NCI-H1930 (cell line): Measurements from ENCODE around the gene COX17.

Source experiments
- DNase-seq, 2 experiments: peaks; one replicate each; lab custom pipeline; 2025; lab: John Stamatoyannopoulos, UW

Gene COX17

DNA sequence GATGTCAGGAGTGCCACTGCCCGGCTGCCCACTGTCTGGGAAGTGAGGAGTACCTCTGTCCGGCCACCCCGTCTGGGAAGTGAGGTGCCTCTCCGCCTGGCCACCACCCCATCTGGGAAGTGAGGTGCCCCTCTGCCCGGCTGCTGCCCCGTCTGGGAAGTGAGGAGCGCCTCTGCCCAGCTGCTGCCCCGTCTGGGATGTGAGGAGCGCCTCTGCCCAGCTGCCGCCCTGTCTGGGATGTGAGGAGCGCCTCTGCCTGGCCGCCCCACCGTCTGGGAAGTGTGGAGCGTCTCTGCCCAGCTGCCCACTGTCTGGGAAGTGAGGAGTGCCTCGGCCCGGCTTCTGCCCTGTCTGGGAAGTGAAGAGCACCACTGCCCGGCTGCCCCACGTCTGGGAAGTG, 3.3 kb downstream of the COX17 start:
- DNase-seq: no peak

DNA sequence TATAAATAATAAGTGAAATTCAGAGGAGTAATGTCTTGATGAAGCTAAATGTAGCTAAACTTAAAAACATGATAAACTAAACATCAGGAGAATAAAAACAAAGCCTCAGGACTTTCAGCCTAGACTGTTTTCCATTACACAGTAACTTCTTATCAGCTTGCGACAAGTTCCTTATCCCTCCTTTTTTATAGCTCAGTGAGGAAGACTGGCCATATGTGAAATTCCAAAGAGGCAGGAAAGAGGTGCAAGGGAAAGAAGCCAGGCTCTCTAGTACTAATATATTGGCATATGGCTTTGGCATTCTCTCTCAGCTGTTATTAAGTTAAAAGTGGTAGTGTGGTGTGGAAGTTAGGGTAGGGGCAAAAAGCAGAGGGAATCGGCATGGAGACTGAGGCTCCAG, 4.4 kb downstream of the COX17 start:
- DNase-seq: no peak

DNA sequence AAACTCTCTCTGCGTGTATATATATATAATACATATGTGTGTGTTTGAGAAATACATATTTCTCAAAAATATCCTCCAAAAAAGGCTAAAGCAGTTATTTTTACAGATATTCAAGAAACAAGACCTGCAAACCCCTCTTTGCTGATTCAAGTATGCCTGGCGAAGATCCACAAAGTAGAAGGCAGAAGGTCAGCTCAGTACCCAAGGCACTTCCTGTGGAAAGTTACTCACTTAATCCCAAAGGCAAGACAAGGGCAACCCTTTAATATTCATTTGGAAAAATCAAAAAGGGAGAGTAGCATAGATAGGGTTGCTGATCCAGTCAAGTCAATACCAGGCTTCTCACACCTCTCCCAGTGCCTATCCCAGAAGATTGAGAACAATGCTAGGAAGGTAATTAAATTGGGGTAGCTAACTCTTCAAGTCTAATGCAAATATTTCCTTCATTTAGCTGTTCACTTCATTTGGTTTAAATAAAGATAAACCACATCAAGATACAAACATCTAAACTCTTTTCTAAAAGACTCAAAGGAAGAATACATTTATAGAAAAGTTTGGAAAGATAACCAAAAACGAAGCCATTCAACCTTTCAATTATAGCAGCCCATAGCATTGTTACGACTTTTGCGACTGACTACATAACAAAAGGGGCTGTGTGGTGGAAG, 7.2 kb downstream of the COX17 start:
- DNase-seq: no peak

DNA sequence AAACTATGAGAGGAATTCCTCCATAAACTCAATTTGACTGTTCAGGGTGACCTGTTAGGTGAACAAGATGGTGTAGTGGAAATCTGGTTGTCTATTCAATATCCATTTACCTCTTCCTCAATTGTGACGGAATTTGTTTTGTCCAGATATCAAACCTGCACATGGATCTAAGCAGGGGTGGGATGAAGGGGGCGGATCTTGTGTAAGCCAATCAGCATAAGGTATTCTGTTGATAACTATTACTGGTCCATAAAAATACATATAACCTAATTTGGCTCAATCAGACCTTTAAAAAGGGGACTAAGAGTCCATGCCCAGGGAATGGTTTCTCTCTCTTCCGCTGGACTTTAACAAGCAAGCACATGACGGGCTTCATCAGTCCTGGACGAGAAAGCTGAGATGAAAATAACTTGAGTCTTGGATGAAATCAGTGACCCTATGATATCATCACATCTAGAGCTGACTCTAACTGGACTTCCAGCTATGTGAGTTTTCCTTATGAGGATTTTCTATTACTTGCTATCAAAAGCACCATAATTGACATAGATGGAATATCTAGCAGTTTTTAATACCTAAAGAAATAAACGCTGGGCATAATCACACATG, 11.1 kb downstream of the COX17 start:
- no peak for DNase-seq

DNA sequence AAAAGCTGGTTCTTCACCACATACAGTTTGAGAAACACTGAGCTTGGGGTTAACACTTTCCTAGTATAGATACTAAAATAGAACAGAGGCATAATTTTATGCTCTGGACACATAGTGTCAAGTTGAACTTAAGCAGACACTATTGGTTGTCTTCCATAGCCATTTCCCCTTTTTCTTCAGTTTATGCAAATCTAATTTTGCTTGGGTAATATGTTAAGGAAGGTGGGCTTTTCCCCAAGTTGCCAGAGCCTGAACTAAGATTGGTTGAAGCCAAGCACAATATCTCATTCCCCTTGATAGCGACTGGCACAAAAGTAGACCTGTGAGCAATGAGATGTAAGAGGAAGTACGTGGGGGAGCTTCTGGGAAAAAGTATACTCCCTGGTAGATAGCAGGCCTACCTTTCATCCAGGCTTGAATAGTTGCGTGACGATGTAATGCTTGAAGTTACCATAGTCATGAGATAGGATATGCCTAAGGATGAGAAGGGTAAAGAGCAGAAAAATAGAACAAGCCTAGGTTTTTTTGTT, 12.3 kb downstream of the COX17 start:
- DNase-seq: no peak

DNA sequence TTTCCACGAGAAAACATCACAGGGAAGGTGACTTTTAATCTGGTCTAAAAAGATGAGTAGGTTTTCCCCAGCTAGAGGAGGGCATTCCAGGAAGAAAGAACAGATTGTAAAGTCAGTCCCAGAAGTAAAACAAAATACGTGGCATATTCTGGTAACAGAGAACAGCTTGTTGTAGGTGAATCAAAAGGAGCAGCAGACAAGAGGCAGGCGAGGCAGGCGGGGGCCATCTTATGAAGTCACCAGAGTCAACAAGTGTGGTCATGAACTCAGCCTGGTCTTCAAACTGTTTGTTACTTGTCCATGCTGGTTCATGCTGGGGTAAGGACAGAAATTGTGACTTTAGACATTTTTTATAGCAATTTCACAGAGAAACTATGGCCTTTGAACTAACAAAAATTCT, 12.8 kb downstream of the COX17 start:
- no peak for DNase-seq

DNA sequence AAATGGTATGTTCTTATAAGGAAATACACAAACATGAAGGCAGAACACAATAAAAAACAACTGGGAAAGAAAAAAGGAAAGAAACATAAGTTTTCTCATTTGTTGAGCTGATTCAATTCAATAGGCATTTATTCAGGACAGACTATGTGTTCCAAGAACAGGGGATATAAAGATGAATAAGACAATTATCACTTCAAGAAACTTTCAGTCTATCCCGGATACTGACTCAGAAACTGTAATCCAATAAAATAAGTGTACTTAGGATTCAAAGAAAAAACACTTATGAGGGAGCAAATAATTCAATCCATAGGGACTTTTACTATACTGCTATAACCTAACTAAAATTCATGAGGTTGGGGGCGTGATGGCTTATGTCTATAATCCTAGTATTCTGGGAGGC, 13.3 kb downstream of the COX17 start:
- DNase-seq: no peak

DNA sequence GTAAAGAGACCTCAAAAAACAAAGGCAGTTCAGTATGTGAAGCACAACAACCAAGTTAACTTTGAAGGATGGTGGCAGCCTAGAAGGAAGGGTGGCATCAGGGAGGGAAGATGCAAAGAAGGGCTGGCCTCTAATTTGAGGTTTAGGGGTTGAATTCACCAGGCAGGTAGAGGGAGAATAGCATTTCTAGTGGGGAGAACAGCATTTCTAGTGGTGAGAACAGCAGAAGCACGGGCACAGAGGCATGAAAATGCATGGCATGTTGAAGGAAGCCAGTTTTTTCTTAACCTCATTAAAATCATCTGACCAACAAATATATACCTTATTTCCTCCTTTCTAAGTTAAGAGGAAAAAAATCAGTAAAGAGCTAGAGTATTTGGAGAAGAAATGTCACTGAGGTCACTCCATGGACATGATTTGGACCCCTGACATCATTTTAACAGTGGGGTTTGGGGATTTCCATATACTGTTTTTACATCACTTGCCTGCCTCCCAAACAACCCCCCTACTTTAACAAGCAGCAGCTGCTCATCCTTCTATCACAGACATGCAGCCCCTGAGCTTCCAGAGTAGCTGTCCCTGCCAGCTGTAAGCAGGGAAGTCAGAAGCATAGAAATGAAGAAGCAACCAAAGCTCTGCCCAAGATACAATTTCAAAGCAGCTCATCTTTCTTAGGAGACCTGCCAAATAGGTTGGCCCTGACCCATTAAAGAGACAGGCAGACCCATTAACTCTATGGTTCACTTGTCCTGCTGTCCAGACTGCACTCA, 14.4 kb downstream of the COX17 start:
- DNase-seq: no peak

DNA sequence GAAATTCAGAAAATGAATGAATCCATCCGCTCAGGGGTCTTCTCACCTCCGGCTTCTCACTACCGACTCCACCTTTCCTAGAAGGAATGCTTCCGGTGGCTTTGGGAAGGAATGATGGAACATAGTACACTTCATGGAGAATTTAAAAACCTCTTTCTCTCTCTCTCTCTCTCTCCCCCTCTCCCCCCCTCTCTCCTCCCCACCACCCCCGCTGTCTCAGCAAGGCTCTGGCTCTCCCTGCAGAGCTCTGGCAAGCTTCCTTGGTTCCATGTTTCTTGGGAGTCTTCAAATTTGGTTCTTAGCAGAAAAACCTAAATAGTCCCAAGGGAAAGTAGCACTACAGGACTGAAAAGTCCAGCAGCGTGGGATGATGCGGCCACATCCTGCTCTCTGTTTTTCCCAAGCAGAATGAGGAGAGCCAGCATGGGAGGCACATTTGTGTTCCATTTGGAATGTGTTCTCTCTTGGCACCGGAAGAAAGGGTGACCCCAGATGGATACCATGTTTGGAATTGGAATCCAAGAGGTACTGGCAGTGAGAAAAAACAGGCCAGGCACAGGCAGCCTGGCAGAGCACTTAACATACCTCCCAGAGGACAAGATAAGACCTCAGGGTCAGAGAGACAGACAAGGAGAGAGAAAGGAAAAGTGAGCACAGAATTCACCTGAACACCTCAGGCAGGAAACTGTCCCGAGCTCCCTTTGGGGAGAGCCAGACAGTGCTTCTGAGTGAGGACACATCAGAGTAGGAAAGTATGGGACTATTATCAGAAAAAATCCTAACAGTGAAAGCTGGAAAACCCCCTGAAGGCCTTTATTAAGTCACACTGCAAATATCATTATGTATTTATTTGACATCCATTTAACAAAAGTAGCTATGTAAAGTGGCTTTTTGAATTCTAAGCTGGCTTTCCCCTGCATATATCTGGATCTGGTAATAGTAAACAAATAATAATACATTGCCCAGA, 16.4 kb downstream of the COX17 start, which contains the start of gene POPDC2:
Gene POPDC2, minus strand, starts transcription at position 116 of the 967 bp plus-strand sequence. CDS start 166 bp downstream, outside the sequence.
- no peak for DNase-seq

DNA sequence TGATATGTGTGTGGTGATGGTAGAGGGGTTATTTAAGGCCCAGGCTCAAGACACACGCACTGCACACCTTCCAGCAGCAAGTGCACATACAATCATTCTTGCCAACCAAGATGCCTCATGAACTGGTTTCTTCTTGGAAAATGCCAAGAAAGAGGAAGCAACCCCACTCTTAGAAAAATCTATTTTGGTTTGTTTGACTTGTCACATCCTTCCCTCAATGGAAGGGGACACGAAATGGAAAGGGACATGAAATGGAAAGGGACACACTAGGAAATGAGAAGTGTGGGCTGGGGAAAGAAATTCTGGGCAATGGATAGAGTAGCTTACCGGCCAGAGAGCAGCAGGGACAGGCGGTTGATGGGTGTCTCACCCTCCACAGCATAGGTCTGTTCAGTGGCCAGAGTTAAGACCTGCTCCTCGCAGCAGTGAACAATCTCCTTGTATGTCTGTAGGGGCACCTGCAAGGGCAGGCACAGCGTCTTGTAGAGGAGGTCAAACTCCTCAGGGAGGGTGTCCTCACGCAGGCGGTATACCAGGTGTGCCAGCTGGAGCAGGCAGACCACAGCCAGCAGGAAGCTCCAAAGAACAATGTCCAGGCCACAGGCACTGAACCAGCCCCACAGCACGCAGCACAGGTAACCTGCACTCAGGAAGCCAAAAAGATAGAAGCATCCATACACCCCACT, 17.5 kb downstream of the COX17 start:
- no peak for DNase-seq

DNA sequence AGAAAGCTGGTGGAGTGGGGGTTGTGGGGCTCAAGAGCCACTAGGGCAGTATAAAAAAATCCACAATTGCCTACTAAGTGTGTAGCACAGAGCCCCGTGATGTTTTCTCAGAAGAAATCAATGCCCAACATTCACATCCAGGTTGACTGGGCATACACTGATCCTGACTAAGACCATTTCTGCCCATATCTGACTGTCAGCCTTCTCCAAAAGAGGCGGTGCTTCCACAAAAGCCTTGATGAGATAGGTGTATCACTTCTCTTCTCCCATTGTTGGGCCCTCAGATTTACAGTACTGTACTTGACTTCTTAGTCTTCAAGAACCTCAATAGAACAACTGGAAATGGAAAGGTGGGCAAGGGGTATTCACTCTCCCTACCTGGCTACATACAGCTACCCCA, 18.2 kb downstream of the COX17 start:
- no peak for DNase-seq

DNA sequence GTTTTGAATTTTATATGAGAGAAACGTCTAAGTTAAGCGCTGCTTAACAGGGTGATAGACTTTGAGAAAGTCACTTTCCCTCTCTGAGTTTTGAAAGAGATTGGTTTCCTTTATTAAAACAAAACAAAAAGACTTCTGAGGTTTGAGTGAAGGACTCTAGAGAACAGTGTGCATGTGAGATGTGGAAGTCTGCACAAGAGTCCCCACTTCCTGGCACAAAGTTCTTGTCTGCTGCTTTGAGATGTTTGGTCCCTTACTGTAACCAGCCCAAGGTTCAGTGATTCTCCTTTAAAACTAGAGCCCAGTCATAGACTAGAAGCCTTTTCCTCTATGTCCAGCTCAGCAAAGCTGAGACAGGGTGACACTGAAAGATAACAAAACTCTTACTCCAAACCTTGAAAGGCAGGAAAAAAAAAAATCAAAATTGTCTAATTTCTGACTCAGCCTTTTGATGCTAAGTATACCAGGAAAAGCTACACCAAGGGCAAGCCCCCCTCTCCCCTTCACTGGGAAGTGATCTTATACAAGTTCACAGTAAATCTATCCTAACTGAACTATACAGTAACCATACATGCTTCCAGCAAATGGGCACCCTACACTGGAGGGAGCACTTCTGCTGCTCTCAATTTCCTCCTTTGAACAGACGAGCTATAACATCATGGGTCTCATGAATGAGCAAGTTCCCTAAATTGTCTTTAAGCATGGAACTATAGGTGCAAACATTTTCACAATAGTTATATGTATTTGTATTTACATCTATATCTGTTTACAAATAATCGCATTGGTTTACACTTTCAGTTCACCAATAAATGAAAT, 19.1 kb downstream of the COX17 start:
- no peak for DNase-seq

DNA sequence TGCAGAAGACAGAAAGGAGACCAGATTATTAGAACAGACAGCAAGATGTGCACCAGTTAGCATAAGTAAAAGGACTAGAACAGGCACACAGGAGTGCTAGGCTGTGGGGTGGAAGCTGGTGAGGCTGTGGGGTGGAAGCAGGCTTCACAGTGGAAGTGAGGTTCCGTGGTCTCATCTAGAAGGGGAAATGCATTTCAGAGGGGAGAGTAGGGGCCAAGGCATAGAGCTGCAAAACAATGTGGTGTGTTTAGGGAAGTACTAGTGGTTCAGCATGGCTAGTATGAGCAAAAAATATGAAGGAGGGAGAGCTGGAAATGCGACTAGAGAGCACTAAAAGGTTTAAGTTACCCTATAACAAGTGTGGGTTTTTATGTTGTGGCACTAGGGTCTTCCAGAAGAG, 23.3 kb downstream of the COX17 start:
- no peak for DNase-seq

DNA sequence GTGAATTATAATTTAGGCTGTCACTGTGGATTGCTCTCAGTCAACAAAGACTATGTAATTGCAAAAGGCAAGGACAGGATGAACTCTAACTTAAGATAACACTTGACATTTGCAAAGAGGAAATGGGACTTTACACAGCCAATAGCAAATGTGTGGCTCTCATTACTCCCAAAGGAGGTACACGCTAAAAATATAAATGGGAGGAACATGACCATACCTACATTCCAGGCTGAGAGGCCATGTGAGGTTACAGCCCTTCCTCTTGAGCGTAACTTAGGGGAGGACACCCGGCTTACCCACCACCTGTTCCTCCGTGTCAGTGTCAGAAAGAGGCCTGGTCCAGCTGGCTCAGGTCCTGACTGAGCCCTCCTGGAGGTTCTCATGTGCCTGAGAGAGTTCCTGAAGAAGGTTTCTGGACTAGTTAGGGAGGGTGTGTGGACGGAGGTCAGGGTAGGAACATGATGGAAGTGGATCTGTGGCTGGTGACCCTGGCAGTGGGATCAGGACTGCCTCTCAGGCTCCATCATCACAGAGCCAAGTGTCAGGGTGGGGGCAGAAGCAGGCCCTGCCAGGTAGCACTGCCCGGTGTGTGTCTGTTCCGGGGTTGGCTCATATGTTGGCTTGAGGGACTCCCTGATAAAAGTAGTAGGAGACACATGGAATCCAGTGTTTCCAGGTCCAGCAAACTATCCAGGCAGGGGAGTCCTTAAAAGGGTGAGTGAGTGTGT, 24.7 kb downstream of the COX17 start:
- DNase-seq: no peak

DNA sequence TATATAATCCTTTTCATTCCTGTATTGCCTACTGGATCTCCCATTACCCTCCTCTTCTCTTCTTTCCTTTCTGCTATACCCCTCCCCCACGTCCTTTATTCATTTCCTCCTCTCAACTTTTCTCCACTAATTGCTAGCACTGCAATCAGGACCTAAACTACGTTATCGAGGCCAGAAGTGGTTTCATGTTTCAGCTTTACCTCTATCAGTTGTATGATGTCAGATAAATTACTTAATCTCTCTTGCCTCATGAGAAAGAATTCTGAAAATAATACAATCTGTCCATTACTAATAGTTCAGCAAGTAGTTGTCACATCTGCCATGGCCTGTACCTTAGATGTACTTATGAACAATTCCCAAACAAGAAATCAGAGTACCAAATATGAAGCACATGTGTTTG, 27.4 kb downstream of the COX17 start:
- no peak for DNase-seq

DNA sequence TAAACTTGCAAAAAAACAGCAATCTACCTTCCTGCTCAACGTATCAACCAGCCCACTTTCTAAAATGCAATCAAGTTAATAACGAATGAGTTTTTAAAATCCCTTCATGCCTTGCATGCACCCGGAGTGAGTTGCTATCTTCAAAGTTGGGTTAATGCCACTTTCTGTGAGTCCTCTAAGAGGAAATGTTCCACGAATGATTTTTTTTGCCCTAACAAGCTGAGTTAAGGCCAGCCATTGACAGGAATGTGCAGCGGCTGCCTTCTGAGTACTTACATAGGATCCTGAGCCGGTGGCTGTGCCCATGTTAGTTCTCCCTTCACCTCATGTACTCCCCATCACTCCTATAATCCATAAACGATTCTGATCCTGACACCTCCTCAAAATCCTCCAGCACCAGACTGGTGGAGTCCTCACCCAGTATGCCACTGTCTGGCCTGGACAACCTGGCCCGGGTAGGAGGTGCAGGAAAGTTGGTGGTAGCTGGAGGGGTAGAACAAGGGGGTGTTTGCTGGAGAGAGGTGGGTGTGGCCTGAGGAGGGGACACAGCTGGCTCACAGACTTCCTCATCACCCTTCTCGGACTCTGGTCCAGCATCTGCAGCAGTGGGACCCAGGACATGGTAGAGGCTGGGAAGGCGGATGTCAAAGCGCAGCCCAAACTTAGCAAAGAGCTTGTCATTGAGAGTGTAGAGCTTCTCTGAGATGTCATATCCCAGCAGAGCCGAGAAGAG, 29.2 kb downstream of the COX17 start:
- no peak for DNase-seq

DNA sequence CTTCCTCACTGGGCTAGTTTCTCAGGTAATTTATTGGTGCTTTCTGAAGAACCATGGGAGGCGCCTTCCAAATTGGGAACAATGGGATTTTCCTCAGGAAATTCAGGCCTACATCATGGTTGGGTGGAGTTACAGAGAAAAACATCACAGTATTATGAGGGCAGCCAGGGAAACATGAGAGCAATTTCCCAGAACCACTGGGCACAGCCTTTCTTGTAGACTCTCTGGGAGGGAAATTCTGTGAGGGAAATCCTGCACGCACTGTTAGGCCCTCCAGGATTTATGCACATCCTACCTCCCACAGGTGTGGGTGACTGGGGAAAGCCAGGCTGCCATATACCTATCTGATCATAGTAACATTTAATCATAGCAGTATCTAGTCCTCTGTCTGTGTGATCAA, 30.0 kb downstream of the COX17 start:
- DNase-seq: no peak

DNA sequence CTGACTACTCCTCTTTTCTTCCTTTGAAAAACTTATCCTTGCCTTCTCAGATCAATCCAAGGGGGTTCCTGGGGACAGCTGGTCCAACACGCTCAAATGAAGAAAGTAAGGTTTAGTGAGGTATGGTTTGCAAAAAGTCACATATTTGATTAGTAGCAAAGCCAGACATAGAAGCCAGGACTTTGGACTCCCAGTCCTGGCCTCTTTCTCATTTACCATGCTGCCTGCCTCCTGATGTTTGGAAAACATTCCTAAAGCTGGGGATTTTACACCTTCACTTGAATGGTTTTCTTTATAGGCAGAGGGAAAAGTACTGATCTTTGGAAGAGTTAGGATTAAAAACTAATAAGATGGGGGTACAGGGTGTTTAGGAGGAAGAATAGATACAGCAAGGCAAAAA, 31.4 kb downstream of the COX17 start:
- DNase-seq: no peak

DNA sequence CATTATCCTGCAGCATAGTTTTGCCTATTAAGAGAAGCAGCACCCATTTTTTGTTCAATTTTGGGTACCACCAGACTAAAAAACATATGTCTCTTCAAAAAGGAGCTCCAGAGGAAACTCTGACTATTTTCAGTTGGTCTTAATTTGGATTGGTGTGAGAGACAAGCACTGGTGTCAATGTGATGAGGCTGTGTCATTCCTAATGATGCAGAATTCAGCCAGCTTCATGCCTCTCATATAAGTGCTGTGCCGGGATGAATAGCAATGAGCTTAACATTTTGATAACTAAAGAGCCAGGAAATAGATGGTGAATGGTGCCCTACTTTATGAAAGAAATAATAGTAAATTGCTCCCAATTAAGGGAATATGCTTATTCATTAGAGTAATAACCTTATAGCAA, 32.7 kb downstream of the COX17 start:
- DNase-seq: no peak
